Mucosa of stomach (tissue), 1 donor: Measurements from ENCODE around the gene DAD1.
"Not testable (repeated sequence)": the region's sequence is repeated elsewhere in the genome, so short reads cannot be mapped to it uniquely, and the experiment has no call there.

Experiments
- H3K27me3 ChIP-seq: one replicate; pipeline ENCODE4 v1.7.0; 2013; ENCODE audit warnings: mild to moderate bottlenecking, low read length; ENCODE audit not compliant: control insufficient read depth, insufficient read depth
- H3K36me3 ChIP-seq: one replicate; pipeline ENCODE4 v1.7.0; 2013; ENCODE audit warnings: low read length; ENCODE audit not compliant: control insufficient read depth, insufficient read depth
- H3K4me1 ChIP-seq: one replicate; pipeline ENCODE4 v1.7.0; 2013; ENCODE audit warnings: mild to moderate bottlenecking, low read length; ENCODE audit not compliant: control insufficient read depth, insufficient read depth
- H3K4me3 ChIP-seq: one replicate; pipeline ENCODE4 v1.7.0; 2013; ENCODE audit warnings: low read length
- H3K9ac ChIP-seq: one replicate; pipeline ENCODE4 v1.7.0; 2013; ENCODE audit warnings: mild to moderate bottlenecking, low read length, moderate library complexity
- H3K9me3 ChIP-seq: one replicate; pipeline ENCODE4 v1.7.0; 2013; ENCODE audit warnings: mild to moderate bottlenecking, low read length, moderate library complexity; ENCODE audit not compliant: control insufficient read depth
- donor health status: Pancreatic carcinoma.

DAD1 gene

DNA sequence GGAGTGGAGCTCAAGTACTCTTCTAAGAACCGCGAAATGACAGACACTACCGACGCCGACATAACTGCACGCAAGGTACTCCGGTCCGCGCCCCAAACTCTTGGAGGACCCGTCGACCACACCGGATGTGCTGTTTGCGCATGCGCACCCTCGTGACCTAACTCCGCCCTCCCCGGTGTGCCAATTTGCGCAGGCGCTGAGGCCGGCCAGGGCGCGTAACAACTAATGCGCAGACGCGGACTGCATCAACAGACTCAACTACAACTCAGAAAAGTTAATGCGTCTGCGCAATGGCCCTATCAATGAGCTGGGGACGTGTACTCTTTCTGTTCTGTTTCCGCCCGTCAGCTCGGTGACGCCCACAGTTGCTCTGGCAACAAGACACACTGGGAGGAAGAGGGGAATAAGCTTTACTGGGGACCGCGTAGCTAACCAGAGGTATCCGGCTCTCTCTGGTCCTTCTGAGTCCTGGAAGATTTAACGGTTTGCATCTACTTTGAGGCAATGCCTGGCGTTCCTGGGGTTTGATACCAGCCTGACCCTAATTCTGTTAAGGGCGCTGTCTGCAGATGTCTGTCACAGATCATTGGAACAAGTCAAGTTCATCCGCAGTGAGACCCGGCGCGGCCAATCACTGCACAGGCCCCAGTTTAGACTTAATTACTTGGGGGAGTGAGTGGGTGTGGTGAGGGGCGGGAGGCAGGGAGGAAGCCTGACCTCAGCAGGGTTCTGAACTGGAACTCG, at the start of gene DAD1:
Gene DAD1, minus strand, starts transcription at position 129 of the 744 bp plus-strand sequence. Its CDS starts 67 bp downstream, at position 62.
- Histone ChIP-seq H3K27me3 (no peaks in the 10 kb centered on the region), H3K9me3 (no peaks in the 10 kb centered on the region), H3K36me3 (no peaks in the 10 kb centered on the region), H3K4me3 (peak within 1 kb of the TSS; percentile 87), H3K4me1 (peaks cover 26% of the 10 kb centered on the region), H3K9ac (peak within 1 kb of the TSS; percentile 87)

DNA sequence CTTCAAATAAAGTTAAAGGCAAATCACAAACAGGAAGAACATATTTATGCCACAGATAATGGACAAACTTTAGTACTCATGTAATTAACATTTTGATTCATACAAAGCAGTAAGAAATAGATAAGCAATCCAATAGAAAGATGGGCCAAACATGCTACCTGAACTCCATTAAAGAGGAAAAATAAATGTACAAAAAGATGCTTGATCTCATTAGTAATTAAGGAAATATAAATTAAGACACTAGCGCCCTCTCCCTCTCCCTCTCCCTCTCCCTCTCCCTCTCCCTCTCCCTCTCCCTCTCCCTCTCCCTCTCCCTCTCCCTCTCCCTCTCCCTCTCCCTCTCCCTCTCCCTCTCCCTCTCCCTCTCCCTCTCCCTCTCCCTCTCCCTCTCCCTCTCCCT, 47.0 kb upstream of the DAD1 start:
- not testable (repeated sequence) for H3K4me1 ChIP-seq, H3K9ac ChIP-seq, H3K9me3 ChIP-seq, H3K36me3 ChIP-seq, H3K27me3 ChIP-seq, H3K4me3 ChIP-seq

DNA sequence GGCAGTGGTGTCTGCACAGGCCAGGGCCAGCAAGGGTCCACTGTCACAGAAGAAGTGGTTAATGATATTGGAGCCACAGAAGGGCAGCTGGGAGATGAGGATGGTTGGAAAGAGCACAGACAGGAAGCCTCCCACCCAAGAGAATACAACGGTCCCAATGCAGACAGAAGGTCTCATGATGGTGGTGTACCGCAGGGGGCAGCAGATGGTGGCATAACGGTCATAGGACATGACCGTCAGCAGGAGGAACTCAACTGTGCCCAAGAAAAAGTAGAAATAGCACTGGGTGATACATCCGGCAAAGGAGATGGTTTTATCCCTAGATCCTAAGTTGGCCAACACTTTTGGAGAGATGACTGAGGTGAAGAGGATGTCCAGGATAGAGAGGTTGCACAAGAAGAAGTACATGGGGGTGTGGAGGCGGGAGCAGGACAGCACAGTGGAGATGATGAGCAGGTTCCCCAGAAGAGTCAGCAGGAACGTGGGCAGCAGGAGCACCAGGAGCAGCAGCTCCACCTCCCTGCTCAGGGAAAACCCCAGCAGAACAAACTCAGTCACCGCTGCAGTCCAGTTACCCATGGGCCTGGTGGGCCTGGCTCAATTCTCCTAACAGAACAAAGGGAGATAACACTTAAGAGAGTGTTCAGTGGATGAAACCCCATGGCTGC, 45.3 kb upstream of the DAD1 start:
- Histone ChIP-seq H3K4me3 (no peak overlapping the region), H3K9me3 (no peaks in the 10 kb centered on the region), H3K4me1 (no peaks in the 10 kb centered on the region), H3K9ac (no peak overlapping the region), H3K36me3 (no peaks in the 10 kb centered on the region), H3K27me3 (no peaks in the 10 kb centered on the region)

DNA sequence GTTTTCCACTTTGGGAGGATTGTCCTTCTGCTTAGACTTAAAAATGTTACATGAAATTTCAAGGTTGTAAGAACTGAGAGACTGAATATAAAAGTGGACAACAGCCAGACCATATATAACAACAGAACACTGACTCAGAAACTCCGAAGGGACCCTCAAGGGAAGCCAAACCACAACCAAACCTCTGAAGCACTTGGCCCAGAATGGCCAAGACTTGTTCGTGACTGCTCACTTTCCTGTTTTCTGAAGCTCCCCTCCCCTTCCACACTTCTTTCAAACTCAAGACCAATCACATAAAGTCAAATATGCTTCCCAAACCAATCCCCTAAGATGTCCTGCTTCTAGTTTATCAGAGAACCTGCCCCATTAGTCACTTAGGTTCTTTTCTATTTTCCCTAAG, 41.5 kb upstream of the DAD1 start:
- Histone ChIP-seq H3K36me3 (no peaks in the 10 kb centered on the region), H3K4me3 (no peak overlapping the region), H3K27me3 (no peaks in the 10 kb centered on the region), H3K9me3 (no peaks in the 10 kb centered on the region), H3K9ac (no peak overlapping the region), H3K4me1 (no peaks in the 10 kb centered on the region)

DNA sequence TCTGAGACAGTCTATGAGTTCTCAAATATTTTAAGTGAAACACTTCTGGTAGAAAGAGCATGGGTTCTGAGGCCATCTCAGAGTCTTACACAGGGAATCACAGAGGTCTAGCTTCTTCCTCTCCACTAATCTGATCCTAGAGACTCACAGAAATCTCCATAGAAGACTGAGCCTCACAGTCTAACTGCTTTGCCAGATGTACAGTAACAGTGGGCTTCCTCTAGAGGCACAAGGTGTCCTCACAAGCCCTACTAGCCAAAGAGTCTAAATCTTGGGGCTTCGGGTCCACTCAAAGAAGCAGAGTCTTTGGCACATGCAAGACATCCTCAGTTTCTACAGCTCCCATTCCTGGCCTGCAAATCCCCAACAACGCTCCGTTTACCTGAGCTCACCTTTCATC, 41.0 kb upstream of the DAD1 start:
- Histone ChIP-seq H3K9ac (no peak overlapping the region), H3K9me3 (no peaks in the 10 kb centered on the region), H3K36me3 (no peaks in the 10 kb centered on the region), H3K27me3 (no peaks in the 10 kb centered on the region), H3K4me1 (no peaks in the 10 kb centered on the region), H3K4me3 (no peak overlapping the region)

DNA sequence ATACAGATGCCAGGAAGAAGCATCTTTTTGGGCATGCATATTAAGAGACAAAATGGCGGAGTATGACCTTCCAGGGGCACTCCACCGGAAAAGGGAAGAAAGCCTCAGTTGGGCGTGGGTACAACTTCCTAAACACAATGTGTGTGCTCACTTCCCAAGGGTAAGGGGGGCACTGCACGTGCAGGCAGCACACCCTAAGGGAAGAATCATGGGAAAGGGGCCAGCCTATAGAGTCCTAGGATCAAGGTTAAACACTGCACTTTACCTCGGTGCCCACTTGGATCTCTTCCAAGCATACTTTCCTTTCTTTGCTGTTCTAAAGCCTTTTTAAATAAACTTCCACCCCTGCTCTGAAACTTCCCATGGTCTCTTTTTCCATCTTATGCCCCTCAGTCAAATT, 40.3 kb upstream of the DAD1 start:
- no peaks in the 10 kb centered on the region for H3K9me3 ChIP-seq
- no peaks in the 10 kb centered on the region for H3K36me3 ChIP-seq
- H3K4me1 ChIP-seq: no peaks in the 10 kb centered on the region
- H3K9ac ChIP-seq: no peak overlapping the region
- H3K4me3 ChIP-seq: no peak overlapping the region
- no peaks in the 10 kb centered on the region for H3K27me3 ChIP-seq

DNA sequence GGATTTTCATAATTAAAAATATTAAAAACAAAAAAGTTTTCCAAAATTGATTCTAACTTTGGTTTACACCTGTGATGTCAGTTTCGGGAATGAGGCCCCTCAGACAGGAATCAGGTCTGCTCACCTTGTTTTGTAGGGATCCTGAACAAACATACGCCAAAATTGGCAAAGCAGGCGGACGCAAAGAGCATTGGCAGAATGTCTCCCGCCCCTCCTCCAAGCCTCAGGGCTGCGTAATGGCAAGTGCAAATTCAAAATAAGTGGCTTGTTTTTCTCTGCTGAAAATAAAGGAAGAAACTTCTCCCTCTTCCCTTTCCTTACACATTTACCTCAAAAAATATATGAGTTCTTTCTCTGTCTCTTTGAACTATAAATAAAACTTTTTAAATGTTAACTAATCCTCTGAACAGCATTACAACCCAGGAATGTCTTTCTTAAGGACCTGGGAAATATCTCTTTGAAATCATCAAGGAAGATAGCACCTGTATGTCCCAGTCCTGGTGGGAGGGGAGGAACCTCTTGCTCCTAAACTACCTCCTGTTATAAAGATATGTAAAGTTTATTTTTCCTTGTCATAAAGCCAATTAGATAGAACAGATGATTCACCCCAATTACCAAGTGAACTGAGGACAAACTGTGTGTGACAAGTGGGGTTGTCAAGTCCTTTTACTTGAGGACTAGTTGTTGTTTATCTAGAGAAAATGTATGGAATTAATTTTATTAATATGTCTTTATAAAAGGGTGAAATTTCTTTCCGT, 38.7 kb upstream of the DAD1 start:
- Histone ChIP-seq H3K9ac (no peak overlapping the region), H3K27me3 (no peaks in the 10 kb centered on the region), H3K9me3 (no peaks in the 10 kb centered on the region), H3K36me3 (no peaks in the 10 kb centered on the region), H3K4me3 (no peak overlapping the region), H3K4me1 (no peaks in the 10 kb centered on the region)

DNA sequence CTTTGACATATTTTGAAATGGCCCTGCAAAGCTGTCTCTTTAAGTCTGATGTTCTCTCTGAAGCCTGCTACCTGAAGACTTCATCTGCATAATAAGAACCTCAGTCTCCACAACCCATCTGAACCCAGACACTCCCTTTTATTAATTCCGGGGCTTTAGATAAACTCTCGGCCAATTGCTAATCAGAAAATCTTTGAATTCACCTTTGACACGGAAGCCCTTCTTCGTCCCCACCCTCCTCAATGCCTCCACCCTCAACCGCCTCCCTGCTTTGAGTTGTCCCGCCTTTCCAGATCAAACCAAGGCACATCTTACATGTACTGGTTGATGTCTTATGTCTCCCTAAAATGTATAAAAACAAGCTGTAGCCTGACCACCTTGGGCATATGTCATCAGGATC, 37.6 kb upstream of the DAD1 start:
- no peak overlapping the region for H3K9ac ChIP-seq
- H3K4me1 ChIP-seq: no peaks in the 10 kb centered on the region
- H3K27me3 ChIP-seq: no peaks in the 10 kb centered on the region
- no peaks in the 10 kb centered on the region for H3K9me3 ChIP-seq
- H3K4me3 ChIP-seq: no peak overlapping the region
- H3K36me3 ChIP-seq: no peaks in the 10 kb centered on the region

DNA sequence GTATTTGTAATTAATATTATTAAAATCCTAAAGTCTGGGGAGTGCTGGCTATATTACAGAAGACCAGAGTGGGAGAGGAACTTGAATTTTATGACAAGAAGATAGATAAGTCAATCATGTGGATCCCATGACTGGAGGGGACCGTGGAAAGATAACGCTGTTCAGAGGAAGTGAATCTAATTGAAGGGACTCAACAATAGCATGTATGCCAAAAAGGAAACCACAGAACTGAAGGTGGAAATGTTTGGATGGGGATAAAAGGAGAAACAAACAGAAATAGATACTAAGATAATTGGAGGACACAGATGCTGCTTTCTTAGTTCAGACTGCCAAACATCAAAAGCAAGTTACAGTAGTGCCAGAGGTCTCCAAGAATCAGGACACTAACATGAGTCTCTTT, 34.0 kb upstream of the DAD1 start:
- H3K4me3 ChIP-seq: no peak overlapping the region
- no peaks in the 10 kb centered on the region for H3K36me3 ChIP-seq
- no peaks in the 10 kb centered on the region for H3K9me3 ChIP-seq
- no peaks in the 10 kb centered on the region for H3K4me1 ChIP-seq
- no peaks in the 10 kb centered on the region for H3K27me3 ChIP-seq
- no peak overlapping the region for H3K9ac ChIP-seq

DNA sequence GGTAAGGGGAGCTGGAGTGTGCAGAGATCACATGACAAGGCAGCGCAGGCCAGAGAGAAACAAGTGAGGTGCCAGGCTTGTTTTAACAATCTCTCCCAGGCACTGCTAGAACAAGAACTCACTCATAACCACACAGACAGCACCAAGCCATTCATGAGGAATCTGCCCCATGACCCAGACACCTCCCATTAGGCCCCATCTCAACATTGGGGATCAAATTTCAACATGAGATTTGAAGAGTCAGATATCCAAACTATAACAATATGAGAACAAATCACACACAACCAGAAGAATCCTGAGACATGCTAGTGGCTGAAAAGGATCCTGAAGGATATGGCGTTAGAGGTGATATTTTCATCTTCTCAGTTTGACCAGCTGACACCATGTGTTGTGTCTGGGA, 33.2 kb upstream of the DAD1 start:
- no peaks in the 10 kb centered on the region for H3K4me1 ChIP-seq
- no peaks in the 10 kb centered on the region for H3K36me3 ChIP-seq
- no peaks in the 10 kb centered on the region for H3K27me3 ChIP-seq
- no peak overlapping the region for H3K4me3 ChIP-seq
- H3K9ac ChIP-seq: no peak overlapping the region
- no peaks in the 10 kb centered on the region for H3K9me3 ChIP-seq

DNA sequence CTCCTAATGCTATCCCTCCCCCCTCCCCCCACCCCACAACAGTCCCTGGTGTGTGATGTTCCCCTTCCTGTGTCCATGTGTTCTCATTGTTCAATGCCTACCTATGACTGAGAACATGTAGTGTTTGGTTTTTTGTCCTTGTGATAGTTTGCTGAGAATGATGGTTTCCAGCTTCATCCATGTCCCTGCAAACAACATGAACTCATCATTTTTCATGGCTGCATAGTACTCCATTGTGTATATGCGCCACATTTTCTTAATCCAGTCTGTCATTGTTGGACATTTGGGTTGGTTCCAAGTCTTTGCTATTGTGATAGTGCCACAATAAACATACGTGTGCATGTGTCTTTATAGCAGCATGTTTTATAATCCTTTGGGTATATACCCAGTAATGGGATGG, 26.7 kb upstream of the DAD1 start:
- H3K9me3 ChIP-seq, H3K27me3 ChIP-seq, H3K9ac ChIP-seq, H3K4me1 ChIP-seq, H3K36me3 ChIP-seq, H3K4me3 ChIP-seq: not testable (repeated sequence)

DNA sequence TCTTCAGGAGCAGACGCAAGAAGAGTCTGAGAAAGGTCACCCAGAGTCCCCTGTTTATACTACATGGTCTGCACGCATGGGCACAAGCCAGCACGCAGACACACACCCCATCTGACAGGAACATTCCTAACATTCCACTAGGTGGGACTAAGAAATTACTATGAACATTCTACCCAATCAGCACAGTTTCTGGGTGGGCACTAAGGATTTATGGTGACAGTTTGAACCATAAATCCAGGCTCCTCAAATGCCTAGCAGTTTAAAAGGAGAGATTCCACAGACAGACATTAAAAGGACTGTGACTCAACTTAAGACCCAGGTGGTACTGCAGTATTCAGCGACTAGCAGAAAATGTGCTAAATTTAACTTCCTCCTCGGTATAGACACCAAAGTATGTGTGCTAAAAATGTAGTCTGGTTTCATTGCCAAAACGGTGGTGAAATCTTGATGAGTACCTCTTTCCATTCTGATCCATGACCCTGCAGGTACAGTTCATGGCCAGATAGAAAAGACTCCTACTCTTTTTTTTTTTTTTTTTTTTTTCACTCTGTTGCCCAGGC, 25.3 kb upstream of the DAD1 start:
- Histone ChIP-seq H3K36me3 (no peaks in the 10 kb centered on the region), H3K27me3 (no peaks in the 10 kb centered on the region), H3K4me1 (no peaks in the 10 kb centered on the region), H3K9ac (no peak overlapping the region), H3K9me3 (no peaks in the 10 kb centered on the region), H3K4me3 (no peak overlapping the region)
